Liver (tissue), 9 donors: ENCODE results near the gene BRI3. TPM values are rescaled to one million over a fixed set of nuclear protein-coding genes. Genes with fewer than 3 reads are reported as not detected.

Source experiments
- DNase-seq: peaks from one replicate; pipeline ENCODE4 v3.0.0-alpha.2; 2017; ENCODE audit warnings: low spot score
- H3K27ac ChIP-seq, 2 donors: one replicate each; pipeline ENCODE4 v1.7.0; 2013; ENCODE audit warnings: inconsistent platforms in 2 of 2, low read length in 2 of 2, control low read depth in 1 of 2, low read depth in 1 of 2, mild to moderate bottlenecking in 1 of 2
- H3K27me3 ChIP-seq, 4 donors: one replicate each; pipeline versions ENCODE4 v1.6.1 to v1.7.0; 2013; ENCODE audit warnings: low read length in 3 of 4, inconsistent platforms in 1 of 4, mild to moderate bottlenecking in 1 of 4, moderate library complexity in 1 of 4; ENCODE audit not compliant: control insufficient read depth in 4 of 4, insufficient read depth in 4 of 4
- H3K36me3 ChIP-seq, 4 donors: one replicate each; pipeline versions ENCODE4 v1.6.1 to v1.7.0; 2013; ENCODE audit warnings: low read length in 3 of 4, mild to moderate bottlenecking in 3 of 4, low read depth in 1 of 4, moderate library complexity in 1 of 4; ENCODE audit not compliant: control insufficient read depth in 4 of 4, insufficient read depth in 3 of 4
- H3K4me1 ChIP-seq, 4 donors: one replicate each; pipeline versions ENCODE4 v1.6.1 to v1.7.0; 2013; ENCODE audit warnings: low read length in 3 of 4, mild to moderate bottlenecking in 3 of 4, moderate library complexity in 1 of 4; ENCODE audit not compliant: control insufficient read depth in 4 of 4, insufficient read depth in 4 of 4
- H3K4me3 ChIP-seq, 3 donors: one replicate each; pipeline versions ENCODE4 v1.6.1 to v1.7.0; 2013; ENCODE audit warnings: low read length in 3 of 3, control low read depth in 1 of 3, low read depth in 1 of 3, mild to moderate bottlenecking in 1 of 3
- H3K9ac ChIP-seq, 2 donors: one replicate each; pipeline ENCODE4 v1.7.0; 2013; ENCODE audit warnings: low read length in 2 of 2, mild to moderate bottlenecking in 2 of 2, moderate library complexity in 2 of 2, control low read depth in 1 of 2, low read depth in 1 of 2
- H3K9me3 ChIP-seq, 4 donors: one replicate each; pipeline versions ENCODE4 v1.6.1 to v1.7.0; 2013; ENCODE audit warnings: low read length in 3 of 4; ENCODE audit not compliant: control insufficient read depth in 4 of 4
- FOXA2 ChIP-seq: IDR thresholded peaks from 2 replicates; pipeline ENCODE4 v1.6.1; 2016; ENCODE audit warnings: antibody characterized with exemption
- GABPA ChIP-seq, 2 donors: IDR thresholded peaks in 1 of 2; conservative IDR thresholded peaks in 1 of 2; 2 replicates each; pipeline ENCODE4 v1.6.1; 2016; ENCODE audit warnings: antibody characterized with exemption in 2 of 2, mild to moderate bottlenecking in 1 of 2, moderate library complexity in 1 of 2
- HNF4A ChIP-seq, 2 donors: conservative IDR thresholded peaks; 2 replicates each; pipeline ENCODE4 v1.6.1; 2016; ENCODE audit warnings: antibody characterized with exemption in 2 of 2, mild to moderate bottlenecking in 2 of 2
- HNF4G ChIP-seq: IDR thresholded peaks from 2 replicates; pipeline ENCODE4 v1.6.1; 2016; ENCODE audit warnings: antibody characterized with exemption
- JUND ChIP-seq, 2 donors: IDR thresholded peaks; 2 replicates each; pipeline ENCODE4 v1.6.1; 2016; ENCODE audit warnings: antibody characterized with exemption in 2 of 2
- NR2F2 ChIP-seq: IDR thresholded peaks from 2 replicates; pipeline ENCODE4 v1.6.1; 2016; ENCODE audit warnings: antibody characterized with exemption
- RAD21 ChIP-seq, 2 donors: IDR thresholded peaks; 2 replicates each; pipeline ENCODE4 v1.6.1; 2016; ENCODE audit warnings: antibody characterized with exemption in 2 of 2, mild to moderate bottlenecking in 2 of 2
- RXRA ChIP-seq, 2 donors: IDR thresholded peaks; 2 replicates each; pipeline ENCODE4 v1.6.1; 2017 to 2018; ENCODE audit warnings: antibody characterized with exemption in 2 of 2, mild to moderate bottlenecking in 1 of 2
- SP1 ChIP-seq: IDR thresholded peaks from 2 replicates; pipeline ENCODE4 v1.6.1; 2018; ENCODE audit warnings: antibody characterized with exemption, mild to moderate bottlenecking
- TAF1 ChIP-seq: conservative IDR thresholded peaks from 2 replicates; pipeline ENCODE4 v1.6.1; 2016; ENCODE audit warnings: antibody characterized with exemption, mild to moderate bottlenecking
- YY1 ChIP-seq: IDR thresholded peaks from 2 replicates; pipeline ENCODE4 v1.6.1; 2016; ENCODE audit warnings: antibody characterized with exemption, mild to moderate bottlenecking
- WGBS: extraction: QIAGEN DNeasy Blood & Tissue Kit; methylation state at CpG from one replicate; pipeline ENCODE4 v1.1.7; 2013; 5-methylcytosine and 5-hydroxymethylcytosine counted together
- polyA plus RNA-seq, 2 donors: library from polyadenylated mRNA; stranded (reverse) in 1 of 2; unstranded in 1 of 2; fragments of 200-250 nt in 1 of 2; fragments of >200 nt in 1 of 2; fragmentation: Nextera tagmentation in 1 of 2; extraction: Ambion mirVana in 1 of 2; gene quantifications; one replicate each; pipeline versions ENCODE4 v1.2.1 to v1.2.3, GENCODE V29; 2013 to 2015
- total RNA-seq, 2 donors: library from RNA; depleted of rRNA; stranded (reverse); fragments of >200 nt; gene quantifications; one replicate each; pipeline ENCODE4 v1.2.3, GENCODE V29; 2014
- TF ChIP-seq, protein P1 (sequence below): IDR thresholded peaks from 2 replicates; pipeline ENCODE4 v1.6.1; 2016; ENCODE audit warnings: antibody characterized with exemption, mild to moderate bottlenecking
- TF ChIP-seq, protein P2 (sequence below): IDR thresholded peaks from 2 replicates; pipeline ENCODE4 v1.6.1; 2016; ENCODE audit warnings: antibody characterized with exemption
- TF ChIP-seq, protein P3 (sequence below): IDR thresholded peaks from 2 replicates; pipeline ENCODE4 v1.6.1; 2016; ENCODE audit warnings: antibody characterized with exemption
- TF ChIP-seq, protein P4 (sequence below): fragments of 150-350 bp; IDR thresholded peaks from 2 replicates; pipeline ENCODE4 v1.5.1; 2017; ENCODE audit warnings: improper control_type of control experiment, low read depth, low read length; ENCODE audit not compliant: missing input control
- TF ChIP-seq, protein P5 (sequence below): IDR thresholded peaks from 2 replicates; pipeline ENCODE4 v1.6.1; 2016; ENCODE audit warnings: antibody characterized with exemption
- donor health status: healthy.
- donor health status: healthy.
- donor health status: healthy.
- donor health status: healthy.
- donor health status: healthy.

The BRI3 gene
- total and polyA plus RNA-seq, 4 donors: 14.0 to 80.4 (median 49.7) TPM

DNA sequence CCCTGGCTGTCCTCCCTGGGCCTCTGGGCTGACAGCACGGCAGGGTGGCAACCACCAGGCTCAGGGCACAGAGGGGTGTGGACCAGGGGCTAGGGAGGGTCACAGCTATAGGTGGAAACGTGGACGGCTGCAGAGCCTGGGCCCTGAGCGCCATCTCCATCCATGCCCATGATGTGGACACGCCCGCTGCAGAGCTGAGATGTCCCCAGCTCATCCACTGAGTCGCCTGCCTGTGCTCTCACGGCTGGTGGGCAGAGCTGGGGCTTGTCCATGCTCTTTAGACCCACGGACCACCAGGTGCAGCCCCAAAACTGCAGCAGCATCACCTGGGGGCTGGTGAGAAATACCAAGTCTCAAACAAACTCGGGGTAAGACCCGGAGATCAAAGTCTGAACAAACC is 45.6 kb upstream of the BRI3 start:
- Histone ChIP-seq H3K27ac (no peak overlapping the region), H3K36me3 (peaks cover 0 to 21% (median 6%) of the 10 kb centered on the region in 4 donors), H3K27me3 (no peaks in the 10 kb centered on the region), H3K4me1 (no peaks in the 10 kb centered on the region), H3K4me3 (no peak overlapping the region), H3K9me3 (no peaks in the 10 kb centered on the region), H3K9ac (no peak overlapping the region)
- no peak for TF ChIP-seq TAF1
- no peak for TF ChIP-seq RAD21 (IDR thresholded peaks at IDR 0.05)
- TF ChIP-seq, protein P1, sequence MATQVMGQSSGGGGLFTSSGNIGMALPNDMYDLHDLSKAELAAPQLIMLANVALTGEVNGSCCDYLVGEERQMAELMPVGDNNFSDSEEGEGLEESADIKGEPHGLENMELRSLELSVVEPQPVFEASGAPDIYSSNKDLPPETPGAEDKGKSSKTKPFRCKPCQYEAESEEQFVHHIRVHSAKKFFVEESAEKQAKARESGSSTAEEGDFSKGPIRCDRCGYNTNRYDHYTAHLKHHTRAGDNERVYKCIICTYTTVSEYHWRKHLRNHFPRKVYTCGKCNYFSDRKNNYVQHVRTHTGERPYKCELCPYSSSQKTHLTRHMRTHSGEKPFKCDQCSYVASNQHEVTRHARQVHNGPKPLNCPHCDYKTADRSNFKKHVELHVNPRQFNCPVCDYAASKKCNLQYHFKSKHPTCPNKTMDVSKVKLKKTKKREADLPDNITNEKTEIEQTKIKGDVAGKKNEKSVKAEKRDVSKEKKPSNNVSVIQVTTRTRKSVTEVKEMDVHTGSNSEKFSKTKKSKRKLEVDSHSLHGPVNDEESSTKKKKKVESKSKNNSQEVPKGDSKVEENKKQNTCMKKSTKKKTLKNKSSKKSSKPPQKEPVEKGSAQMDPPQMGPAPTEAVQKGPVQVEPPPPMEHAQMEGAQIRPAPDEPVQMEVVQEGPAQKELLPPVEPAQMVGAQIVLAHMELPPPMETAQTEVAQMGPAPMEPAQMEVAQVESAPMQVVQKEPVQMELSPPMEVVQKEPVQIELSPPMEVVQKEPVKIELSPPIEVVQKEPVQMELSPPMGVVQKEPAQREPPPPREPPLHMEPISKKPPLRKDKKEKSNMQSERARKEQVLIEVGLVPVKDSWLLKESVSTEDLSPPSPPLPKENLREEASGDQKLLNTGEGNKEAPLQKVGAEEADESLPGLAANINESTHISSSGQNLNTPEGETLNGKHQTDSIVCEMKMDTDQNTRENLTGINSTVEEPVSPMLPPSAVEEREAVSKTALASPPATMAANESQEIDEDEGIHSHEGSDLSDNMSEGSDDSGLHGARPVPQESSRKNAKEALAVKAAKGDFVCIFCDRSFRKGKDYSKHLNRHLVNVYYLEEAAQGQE: no peak
- TF ChIP-seq GABPA (IDR thresholded peaks at IDR 0.05 in 1 of 2, conservative IDR thresholded peaks at IDR 0.05 in 1 of 2): no peak
- no peak for TF ChIP-seq SP1
- TF ChIP-seq, protein P2, sequence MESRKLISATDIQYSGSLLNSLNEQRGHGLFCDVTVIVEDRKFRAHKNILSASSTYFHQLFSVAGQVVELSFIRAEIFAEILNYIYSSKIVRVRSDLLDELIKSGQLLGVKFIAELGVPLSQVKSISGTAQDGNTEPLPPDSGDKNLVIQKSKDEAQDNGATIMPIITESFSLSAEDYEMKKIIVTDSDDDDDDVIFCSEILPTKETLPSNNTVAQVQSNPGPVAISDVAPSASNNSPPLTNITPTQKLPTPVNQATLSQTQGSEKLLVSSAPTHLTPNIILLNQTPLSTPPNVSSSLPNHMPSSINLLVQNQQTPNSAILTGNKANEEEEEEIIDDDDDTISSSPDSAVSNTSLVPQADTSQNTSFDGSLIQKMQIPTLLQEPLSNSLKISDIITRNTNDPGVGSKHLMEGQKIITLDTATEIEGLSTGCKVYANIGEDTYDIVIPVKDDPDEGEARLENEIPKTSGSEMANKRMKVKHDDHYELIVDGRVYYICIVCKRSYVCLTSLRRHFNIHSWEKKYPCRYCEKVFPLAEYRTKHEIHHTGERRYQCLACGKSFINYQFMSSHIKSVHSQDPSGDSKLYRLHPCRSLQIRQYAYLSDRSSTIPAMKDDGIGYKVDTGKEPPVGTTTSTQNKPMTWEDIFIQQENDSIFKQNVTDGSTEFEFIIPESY: no peak
- TF ChIP-seq FOXA2: no peak
- no peak for TF ChIP-seq NR2F2
- no peak for TF ChIP-seq RXRA (IDR thresholded peaks at IDR 0.05)
- TF ChIP-seq HNF4A (conservative IDR thresholded peaks at IDR 0.05): no peak
- TF ChIP-seq, protein P3, sequence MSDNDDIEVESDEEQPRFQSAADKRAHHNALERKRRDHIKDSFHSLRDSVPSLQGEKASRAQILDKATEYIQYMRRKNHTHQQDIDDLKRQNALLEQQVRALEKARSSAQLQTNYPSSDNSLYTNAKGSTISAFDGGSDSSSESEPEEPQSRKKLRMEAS: no peak
- TF ChIP-seq, protein P4, sequence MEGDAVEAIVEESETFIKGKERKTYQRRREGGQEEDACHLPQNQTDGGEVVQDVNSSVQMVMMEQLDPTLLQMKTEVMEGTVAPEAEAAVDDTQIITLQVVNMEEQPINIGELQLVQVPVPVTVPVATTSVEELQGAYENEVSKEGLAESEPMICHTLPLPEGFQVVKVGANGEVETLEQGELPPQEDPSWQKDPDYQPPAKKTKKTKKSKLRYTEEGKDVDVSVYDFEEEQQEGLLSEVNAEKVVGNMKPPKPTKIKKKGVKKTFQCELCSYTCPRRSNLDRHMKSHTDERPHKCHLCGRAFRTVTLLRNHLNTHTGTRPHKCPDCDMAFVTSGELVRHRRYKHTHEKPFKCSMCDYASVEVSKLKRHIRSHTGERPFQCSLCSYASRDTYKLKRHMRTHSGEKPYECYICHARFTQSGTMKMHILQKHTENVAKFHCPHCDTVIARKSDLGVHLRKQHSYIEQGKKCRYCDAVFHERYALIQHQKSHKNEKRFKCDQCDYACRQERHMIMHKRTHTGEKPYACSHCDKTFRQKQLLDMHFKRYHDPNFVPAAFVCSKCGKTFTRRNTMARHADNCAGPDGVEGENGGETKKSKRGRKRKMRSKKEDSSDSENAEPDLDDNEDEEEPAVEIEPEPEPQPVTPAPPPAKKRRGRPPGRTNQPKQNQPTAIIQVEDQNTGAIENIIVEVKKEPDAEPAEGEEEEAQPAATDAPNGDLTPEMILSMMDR: no peak
- TF ChIP-seq JUND (IDR thresholded peaks at IDR 0.05): no peak
- TF ChIP-seq, protein P5, sequence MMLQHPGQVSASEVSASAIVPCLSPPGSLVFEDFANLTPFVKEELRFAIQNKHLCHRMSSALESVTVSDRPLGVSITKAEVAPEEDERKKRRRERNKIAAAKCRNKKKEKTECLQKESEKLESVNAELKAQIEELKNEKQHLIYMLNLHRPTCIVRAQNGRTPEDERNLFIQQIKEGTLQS: no peak
- no peak for TF ChIP-seq YY1
- TF ChIP-seq HNF4G: no peak
- 97% methylated on average over 11 of the region's 11 CpGs for WGBS
- DNase-seq: no peak
